22Rv1 (cell line): ENCODE measurements around the gene DGKI.

ENCODE experiments used
- H3K27ac ChIP-seq: fragments of 450-650 bp; 2 replicates; pipeline ENCODE4 v1.5.1; 2017
- ZFX ChIP-seq: fragments of 450-650 bp; IDR thresholded peaks from 2 replicates; pipeline ENCODE4 v1.6.1; 2017; ENCODE audit warnings: antibody characterized with exemption, borderline replicate concordance
- TF ChIP-seq, protein P1 (sequence below): fragments of 450-650 bp; IDR thresholded peaks from 2 replicates; pipeline ENCODE4 v1.5.1; 2017; ENCODE audit warnings: mild to moderate bottlenecking

The DGKI gene

DNA sequence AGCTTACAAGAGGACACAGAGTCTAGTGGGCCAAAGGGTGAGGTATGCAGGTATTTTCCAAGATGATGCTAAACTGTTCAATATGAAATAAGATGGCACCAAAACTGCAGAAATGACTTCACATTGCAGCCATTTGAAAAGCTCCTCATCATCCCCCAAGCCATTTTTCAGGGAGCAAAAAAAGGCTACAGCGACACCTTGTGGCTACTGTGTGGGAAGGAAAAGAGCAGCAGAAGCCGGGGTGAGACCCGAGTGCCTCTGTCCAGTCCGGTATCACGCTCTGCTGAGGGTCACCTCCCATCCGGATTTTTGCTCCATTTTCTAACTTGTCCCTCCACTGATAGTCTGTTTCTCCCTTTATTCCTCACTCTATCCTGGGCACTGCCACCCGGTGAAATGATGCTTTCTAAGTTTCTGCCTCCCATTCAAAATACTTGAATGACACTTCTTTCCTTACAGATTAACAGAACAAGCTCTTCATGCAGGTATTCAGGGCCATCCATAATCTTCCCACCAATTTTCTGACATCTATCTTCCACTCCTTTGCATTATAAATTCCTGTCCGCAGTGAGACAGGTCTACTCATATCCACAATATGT lies 220.2 kb downstream of the DGKI start:
- no peak for TF ChIP-seq ZFX
- TF ChIP-seq, protein P1, sequence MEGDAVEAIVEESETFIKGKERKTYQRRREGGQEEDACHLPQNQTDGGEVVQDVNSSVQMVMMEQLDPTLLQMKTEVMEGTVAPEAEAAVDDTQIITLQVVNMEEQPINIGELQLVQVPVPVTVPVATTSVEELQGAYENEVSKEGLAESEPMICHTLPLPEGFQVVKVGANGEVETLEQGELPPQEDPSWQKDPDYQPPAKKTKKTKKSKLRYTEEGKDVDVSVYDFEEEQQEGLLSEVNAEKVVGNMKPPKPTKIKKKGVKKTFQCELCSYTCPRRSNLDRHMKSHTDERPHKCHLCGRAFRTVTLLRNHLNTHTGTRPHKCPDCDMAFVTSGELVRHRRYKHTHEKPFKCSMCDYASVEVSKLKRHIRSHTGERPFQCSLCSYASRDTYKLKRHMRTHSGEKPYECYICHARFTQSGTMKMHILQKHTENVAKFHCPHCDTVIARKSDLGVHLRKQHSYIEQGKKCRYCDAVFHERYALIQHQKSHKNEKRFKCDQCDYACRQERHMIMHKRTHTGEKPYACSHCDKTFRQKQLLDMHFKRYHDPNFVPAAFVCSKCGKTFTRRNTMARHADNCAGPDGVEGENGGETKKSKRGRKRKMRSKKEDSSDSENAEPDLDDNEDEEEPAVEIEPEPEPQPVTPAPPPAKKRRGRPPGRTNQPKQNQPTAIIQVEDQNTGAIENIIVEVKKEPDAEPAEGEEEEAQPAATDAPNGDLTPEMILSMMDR = peak; percentile 95
- H3K27ac ChIP-seq = no peak overlapping the region

GRCh38 chr7:137625197-137625596 lies 221.6 kb downstream of the DGKI start:
- no peak overlapping the region for H3K27ac ChIP-seq
- TF ChIP-seq, protein P1 = no peak; the same call in 1 of the 2 replicates
- no peak for TF ChIP-seq ZFX

GRCh38 chr7:137619181-137619580 lies 227.6 kb downstream of the DGKI start:
- TF ChIP-seq ZFX = no peak
- TF ChIP-seq, protein P1 = no peak
- no peak overlapping the region for H3K27ac ChIP-seq

DNA sequence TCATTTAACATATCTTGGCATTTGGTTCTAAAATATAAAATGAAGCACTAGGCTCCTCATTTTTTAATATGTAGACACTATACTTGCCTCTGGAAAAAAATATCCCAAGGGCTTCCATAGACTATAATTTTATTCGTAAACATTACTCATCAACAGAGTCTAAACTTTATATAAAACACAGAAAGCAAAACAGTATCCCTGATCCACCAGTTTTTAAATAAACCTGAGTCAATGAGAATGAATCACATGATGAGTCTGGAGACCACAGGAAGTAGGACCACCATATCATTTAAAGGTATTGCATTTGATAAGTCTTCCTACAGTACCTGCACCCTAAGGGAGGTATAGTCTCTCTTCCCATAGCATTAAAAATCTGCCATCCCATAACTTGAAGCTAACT lies 228.0 kb downstream of the DGKI start:
- H3K27ac ChIP-seq = no peak overlapping the region
- TF ChIP-seq ZFX = no peak
- TF ChIP-seq, protein P1 = no peak

- TF ChIP-seq ZFX = no peak
- TF ChIP-seq, protein P1 = no peak
- no peak overlapping the region for H3K27ac ChIP-seq
These were observed 233.7 kb downstream of the DGKI start for GRCh38 chr7:137613006-137613525.

GRCh38 chr7:137611606-137612005 lies 235.2 kb downstream of the DGKI start:
- no peak for TF ChIP-seq ZFX
- TF ChIP-seq, protein P1 = no peak
- no peak overlapping the region for H3K27ac ChIP-seq

DNA sequence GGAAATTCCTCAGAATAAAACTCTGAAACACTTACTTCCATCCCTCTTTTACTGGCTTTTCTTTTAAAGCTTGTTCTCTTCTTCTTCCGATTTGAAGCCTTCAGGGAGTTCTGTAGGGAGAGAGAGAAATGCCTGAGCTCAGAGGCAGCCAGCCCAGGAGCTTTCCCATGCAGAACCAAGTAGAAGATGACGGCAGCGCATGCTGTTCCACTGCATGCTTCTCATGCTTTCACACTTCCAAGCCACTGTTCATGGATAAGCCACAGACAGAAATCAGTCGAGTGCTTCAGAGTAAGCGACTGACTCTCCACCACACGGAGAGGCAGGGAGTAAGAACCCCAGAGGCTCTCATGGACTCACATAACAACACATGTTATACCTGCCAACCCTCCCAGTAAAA lies 237.3 kb downstream of the DGKI start:
- no peak for TF ChIP-seq ZFX
- TF ChIP-seq, protein P1 = no peak

More for the DNA sequence above, 237.3 kb downstream of the DGKI start:
- no peak overlapping the region for H3K27ac ChIP-seq
